Measurements from ENCODE around the gene RBM15B.

DNA sequence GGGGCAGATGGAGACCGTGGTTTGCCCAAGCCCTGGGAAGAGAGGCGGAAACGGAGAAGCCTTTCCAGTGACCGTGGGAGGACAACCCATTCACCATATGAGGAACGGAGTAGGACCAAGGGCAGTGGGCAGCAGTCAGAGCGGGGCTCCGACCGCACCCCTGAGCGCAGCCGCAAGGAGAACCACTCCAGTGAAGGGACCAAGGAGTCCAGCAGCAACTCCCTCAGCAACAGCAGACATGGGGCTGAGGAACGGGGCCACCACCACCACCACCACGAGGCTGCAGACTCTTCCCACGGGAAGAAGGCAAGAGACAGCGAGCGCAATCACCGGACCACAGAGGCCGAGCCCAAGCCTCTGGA is 2.0 kb downstream of the RBM15B start:
- TF ChIP-seq CTCF (IDR thresholded peaks at IDR 0.05) (no peak), POLR2AphosphoS5 (IDR thresholded peaks at IDR 0.05; ENCODE audit: low read depth, low read length) (no peak), TCF7L2 (IDR thresholded peaks at IDR 0.05; ENCODE audit: low read depth, low read length) (no peak)
- TF ChIP-seq, protein P1, sequence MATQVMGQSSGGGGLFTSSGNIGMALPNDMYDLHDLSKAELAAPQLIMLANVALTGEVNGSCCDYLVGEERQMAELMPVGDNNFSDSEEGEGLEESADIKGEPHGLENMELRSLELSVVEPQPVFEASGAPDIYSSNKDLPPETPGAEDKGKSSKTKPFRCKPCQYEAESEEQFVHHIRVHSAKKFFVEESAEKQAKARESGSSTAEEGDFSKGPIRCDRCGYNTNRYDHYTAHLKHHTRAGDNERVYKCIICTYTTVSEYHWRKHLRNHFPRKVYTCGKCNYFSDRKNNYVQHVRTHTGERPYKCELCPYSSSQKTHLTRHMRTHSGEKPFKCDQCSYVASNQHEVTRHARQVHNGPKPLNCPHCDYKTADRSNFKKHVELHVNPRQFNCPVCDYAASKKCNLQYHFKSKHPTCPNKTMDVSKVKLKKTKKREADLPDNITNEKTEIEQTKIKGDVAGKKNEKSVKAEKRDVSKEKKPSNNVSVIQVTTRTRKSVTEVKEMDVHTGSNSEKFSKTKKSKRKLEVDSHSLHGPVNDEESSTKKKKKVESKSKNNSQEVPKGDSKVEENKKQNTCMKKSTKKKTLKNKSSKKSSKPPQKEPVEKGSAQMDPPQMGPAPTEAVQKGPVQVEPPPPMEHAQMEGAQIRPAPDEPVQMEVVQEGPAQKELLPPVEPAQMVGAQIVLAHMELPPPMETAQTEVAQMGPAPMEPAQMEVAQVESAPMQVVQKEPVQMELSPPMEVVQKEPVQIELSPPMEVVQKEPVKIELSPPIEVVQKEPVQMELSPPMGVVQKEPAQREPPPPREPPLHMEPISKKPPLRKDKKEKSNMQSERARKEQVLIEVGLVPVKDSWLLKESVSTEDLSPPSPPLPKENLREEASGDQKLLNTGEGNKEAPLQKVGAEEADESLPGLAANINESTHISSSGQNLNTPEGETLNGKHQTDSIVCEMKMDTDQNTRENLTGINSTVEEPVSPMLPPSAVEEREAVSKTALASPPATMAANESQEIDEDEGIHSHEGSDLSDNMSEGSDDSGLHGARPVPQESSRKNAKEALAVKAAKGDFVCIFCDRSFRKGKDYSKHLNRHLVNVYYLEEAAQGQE (IDR thresholded peaks at IDR 0.05; ENCODE audit: insufficient read depth in 1 of 2, low read depth in 2 of 2, low read length in 1 of 2), result no peak

Data from Panc1 (cell line).